HFF-Myc (cell line): ENCODE measurements around the gene CDH23.

Experiments
- DNase-seq: peaks from one replicate; pipeline ENCODE4 v3.0.0-alpha.2; 2011; ENCODE audit warnings: low read depth; ENCODE audit errors: extremely low read depth
- H3K4me3 ChIP-seq: replicated peaks from 2 replicates; pipeline ENCODE4 v1.5.1; 2011; ENCODE audit warnings: low read depth, mild to moderate bottlenecking, control low read depth, low read length
- TF ChIP-seq, protein P1 (sequence below): IDR thresholded peaks from 2 replicates; pipeline ENCODE4 v1.5.1; 2012; ENCODE audit warnings: mild to moderate bottlenecking, low read depth, low read length, control low read depth; ENCODE audit errors: missing control alignments

Gene CDH23

DNA sequence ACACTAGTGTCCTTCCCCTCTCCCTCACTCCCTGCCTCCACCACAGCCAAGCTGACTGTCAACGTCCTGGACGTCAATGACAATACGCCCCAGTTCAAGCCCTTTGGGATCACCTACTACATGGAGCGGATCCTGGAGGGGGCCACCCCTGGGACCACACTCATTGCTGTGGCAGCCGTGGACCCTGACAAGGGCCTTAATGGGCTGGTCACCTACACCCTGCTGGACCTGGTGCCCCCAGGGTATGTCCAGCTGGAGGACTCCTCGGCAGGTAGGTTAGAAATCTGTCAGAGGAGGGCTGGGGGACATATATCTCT, 401.5 kb downstream of the CDH23 start:
- no peak for DNase-seq
- no peak overlapping the region for H3K4me3 ChIP-seq
- TF ChIP-seq, protein P1, sequence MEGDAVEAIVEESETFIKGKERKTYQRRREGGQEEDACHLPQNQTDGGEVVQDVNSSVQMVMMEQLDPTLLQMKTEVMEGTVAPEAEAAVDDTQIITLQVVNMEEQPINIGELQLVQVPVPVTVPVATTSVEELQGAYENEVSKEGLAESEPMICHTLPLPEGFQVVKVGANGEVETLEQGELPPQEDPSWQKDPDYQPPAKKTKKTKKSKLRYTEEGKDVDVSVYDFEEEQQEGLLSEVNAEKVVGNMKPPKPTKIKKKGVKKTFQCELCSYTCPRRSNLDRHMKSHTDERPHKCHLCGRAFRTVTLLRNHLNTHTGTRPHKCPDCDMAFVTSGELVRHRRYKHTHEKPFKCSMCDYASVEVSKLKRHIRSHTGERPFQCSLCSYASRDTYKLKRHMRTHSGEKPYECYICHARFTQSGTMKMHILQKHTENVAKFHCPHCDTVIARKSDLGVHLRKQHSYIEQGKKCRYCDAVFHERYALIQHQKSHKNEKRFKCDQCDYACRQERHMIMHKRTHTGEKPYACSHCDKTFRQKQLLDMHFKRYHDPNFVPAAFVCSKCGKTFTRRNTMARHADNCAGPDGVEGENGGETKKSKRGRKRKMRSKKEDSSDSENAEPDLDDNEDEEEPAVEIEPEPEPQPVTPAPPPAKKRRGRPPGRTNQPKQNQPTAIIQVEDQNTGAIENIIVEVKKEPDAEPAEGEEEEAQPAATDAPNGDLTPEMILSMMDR: no peak

DNA sequence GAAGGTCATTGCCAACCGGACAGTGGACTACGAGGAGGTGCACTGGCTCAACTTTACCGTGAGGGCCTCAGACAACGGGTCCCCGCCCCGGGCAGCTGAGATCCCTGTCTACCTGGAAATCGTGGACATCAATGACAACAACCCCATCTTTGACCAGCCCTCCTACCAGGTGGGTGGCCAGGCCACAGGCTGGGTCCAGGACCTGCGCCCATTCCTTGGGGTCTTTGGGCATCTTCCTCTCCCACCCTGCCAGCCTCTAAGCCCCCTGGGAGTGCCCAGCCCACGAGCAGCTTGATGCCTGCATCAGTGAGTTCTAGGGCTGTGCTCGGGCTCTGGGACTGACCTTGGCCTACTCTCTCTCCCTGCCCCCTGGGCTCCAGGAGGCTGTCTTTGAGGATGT, 402.4 kb downstream of the CDH23 start:
- TF ChIP-seq, protein P1: no peak
- no peak overlapping the region for H3K4me3 ChIP-seq
- no peak for DNase-seq

DNA sequence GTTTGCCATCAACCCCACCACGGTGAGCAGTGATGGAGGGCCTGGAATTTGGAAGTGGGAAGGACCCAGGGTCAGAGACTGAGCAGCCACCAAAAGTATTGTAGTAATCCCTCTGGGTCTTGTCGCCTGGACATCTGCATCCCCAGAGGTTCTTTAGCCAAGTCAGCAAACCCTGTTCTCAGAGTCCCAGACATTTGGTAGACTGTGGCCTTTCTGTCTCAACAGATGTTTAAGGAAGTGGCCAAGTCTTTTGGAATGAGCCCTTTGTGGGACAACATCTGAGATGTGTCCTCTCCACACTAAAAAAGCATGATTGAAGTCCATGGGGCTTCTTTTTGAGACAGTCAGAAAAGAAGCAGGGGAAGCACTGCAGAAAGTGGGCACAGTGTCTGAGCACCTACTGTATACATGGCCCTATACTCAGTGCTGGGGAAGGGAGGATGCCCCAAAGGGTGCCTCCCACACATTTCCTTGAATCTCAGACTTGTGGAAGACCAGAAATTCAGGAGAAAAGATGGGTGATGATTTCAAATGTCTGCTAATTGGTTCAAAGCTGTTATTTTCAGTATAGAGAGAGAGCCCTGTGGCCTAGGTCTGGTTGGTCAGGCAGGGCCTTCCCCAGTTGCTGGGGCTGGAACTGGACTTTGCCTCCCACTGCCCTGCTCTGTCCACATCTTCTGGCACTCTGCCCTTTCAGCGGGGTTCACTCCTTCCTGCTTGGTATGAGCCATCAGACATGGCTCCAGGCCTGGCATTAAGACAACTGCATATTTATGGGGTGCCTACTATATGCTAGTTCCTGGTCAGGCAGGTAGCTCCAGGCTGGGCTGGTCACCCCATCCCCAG, 403.1 kb downstream of the CDH23 start:
- DNase-seq: no peak
- TF ChIP-seq, protein P1: no peak

DNA sequence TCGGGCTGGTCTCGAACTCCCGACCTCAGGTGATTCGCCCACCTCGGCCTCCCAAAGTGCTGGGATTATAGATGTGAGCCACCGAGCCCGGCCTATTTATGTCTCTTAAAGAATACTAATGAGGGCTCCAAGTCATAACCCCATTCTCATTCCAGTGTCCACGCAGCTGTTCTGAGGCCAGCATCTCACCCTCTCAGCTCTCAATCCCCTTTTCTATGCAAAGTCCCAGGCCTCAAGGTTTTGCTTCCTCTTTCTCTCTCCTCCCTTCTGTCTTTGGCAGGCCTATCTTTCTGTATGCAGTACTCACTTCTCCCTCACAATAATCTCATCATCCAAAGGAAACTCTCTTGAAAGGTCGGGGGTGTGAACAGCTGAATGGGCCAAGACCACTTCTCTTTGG, 404.6 kb downstream of the CDH23 start:
- no peak for DNase-seq
- no peak overlapping the region for H3K4me3 ChIP-seq
- TF ChIP-seq, protein P1: no peak

More for the DNA sequence above, 403.1 kb downstream of the CDH23 start:
- no peak overlapping the region for H3K4me3 ChIP-seq

DNA sequence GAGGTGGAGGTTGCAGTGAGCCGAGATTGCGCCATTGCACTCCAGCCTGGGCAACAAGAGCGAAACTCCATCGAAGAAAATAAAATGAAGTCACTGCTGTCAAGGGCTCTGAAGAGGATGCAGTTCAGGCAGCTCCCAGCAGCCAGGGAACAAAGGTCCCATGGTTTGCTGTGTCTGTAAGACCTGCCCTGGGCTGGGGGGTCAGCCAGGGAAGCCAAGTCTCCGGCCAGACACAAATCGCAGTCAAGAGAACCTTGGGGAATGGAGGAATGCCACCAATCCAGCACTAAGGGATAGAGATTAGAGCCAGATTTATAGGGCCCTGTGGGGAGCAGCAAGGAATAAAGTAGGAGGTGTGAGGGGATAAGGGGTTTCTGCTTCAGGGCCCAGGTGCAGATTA, 405.5 kb downstream of the CDH23 start:
- DNase-seq: no peak
- no peak overlapping the region for H3K4me3 ChIP-seq
- TF ChIP-seq, protein P1: no peak

DNA sequence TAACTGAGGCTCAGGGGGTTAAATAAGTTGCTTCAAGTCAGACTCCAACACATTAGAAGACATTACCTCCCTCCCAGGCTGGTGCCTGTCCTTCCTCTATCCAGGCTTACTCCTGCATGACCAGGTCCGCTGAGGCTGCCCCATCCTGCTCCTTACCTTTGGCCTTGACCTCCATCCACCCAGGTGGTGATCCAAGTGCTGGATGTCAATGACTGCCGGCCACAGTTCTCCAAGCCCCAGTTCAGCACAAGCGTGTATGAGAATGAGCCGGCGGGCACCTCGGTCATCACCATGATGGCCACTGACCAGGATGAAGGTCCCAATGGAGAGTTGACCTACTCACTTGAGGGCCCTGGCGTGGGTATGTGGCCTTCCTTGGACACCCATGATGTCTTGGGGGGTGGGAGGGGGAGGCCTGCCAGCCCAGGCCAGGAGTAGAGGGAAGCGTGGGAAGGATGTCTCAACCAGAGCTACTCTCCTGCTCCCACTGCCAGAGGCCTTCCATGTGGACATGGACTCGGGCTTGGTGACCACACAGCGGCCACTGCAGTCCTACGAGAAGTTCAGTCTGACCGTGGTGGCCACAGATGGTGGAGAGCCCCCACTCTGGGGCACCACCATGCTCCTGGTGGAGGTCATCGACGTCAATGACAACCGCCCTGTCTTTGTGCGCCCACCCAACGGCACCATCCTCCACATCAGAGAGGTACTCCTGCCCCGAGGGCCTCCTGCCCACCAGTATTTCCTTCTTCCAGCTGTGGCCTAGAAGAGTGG, 406.2 kb downstream of the CDH23 start:
- TF ChIP-seq, protein P1: no peak
- no peak overlapping the region for H3K4me3 ChIP-seq
- no peak for DNase-seq

DNA sequence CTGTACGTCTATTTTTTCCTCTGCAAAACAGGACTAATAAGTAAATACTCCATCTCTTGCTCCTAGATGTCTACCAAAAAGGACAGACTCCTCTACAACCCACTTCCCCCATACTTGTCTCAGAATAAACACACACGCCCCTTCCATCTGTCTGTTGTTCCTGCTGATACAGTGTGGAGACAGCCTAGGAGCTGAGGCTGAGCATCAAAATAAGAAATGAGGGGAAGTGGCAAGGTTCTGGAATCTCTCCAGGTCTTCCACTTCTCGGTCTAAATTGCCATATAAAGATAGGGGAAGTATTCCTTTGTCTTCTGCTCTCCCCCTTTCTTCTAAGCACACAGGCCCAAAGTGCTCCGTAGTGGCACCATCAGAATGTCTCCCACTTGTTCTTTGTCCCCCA, 407.4 kb downstream of the CDH23 start:
- TF ChIP-seq, protein P1: no peak
- no peak for DNase-seq
- H3K4me3 ChIP-seq: no peak overlapping the region
